ENCODE measurements around the gene SLC29A2. TPM values are rescaled to one million over a fixed set of nuclear protein-coding genes. Genes with fewer than 3 reads are reported as not detected.

The SLC29A2 gene
- total and polyA plus RNA-seq, 2 donors (not counting 3 experiments of a cell fraction or from before 2014, with no cell fraction given), result 2.4 to 5.2 TPM

DNA sequence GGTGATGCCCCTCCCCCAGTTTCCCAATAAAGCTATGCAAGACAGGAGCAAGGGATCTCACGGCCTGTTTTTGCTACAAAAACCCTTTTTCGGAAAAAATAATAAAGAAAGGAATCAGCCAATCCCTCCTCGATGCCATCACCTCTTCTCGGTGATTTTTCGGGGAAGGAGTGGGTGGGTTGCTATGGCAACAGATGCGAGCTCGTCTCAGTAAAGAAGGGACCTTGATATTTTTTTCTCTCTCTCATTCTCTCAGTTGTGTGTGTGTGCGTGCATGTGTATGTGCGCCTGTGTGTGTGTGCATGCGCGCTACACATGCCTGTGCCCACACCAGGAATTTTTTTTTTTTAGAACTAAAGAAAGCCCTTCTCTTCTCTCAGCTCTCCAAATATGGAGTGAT lies 45.4 kb upstream of the SLC29A2 start:
- DNase-seq (ENCODE audit: low read depth, low spot score), result no peak
- Histone ChIP-seq H3K36me3 (ENCODE audit: control insufficient read depth in 2 of 2, extremely low read depth in 1 of 2, insufficient read depth in 2 of 2, low read length in 2 of 2) (no peaks in the 10 kb centered on the region), H3K9ac (replicated peaks; ENCODE audit: extremely low read depth, insufficient read depth, low read length) (no peak overlapping the region), H3K27ac (ENCODE audit: insufficient read depth, low read depth, low read length) (no peak overlapping the region), H3K27me3 (ENCODE audit: control insufficient read depth in 2 of 2, insufficient read depth in 2 of 2, low read length in 2 of 2) (peaks cover 21 to 22% of the 10 kb centered on the region in 2 experiments), H3K9me1 (replicated peaks; ENCODE audit: control insufficient read depth, extremely low read depth, insufficient read depth, low read length) (no peaks in the 10 kb centered on the region), H3K4me3 (replicated peaks in 1 of 3; ENCODE audit: insufficient read depth in 1 of 3, low read depth in 1 of 3, low read length in 3 of 3) (no peak overlapping the region), H3K4me2 (ENCODE audit: insufficient read depth, low read length) (no peak overlapping the region), H2AFZ (ENCODE audit: low read depth, low read length) (no peak overlapping the region), H3K4me1 (ENCODE audit: control insufficient read depth, extremely low read depth, insufficient read depth, low read length) (no peaks in the 10 kb centered on the region), H3K9me3 (replicated peaks; ENCODE audit: control insufficient read depth, insufficient read depth, low read length) (no peaks in the 10 kb centered on the region), H4K20me1 (replicated peaks; ENCODE audit: control insufficient read depth, extremely low read depth, insufficient read depth, low read length) (no peaks in the 10 kb centered on the region), H3K79me2 (ENCODE audit: control insufficient read depth, insufficient read depth, low read length) (no peaks in the 10 kb centered on the region)
- TF ChIP-seq MYC (IDR thresholded peaks at IDR 0.05; ENCODE audit: low read depth, low read length) (no peak), MAX (IDR thresholded peaks at IDR 0.05; ENCODE audit: insufficient read depth, insufficient read length) (no peak), POLR2AphosphoS5 (IDR thresholded peaks at IDR 0.05; ENCODE audit: insufficient read depth, low read depth, low read length) (no peak), FOS (IDR thresholded peaks at IDR 0.05; ENCODE audit: borderline replicate concordance, insufficient read depth, low read length) (no peak), JUN (IDR thresholded peaks at IDR 0.05; ENCODE audit: borderline replicate concordance, insufficient read depth, insufficient read length, low read depth) (no peak), EZH2 (IDR thresholded peaks at IDR 0.05; ENCODE audit: borderline replicate concordance, low read depth, low read length, severe bottlenecking) (no peak), GATA2 (IDR thresholded peaks at IDR 0.05; ENCODE audit: insufficient read depth, insufficient read length, low read depth, low read length) (no peak), POLR2A (IDR thresholded peaks at IDR 0.05; ENCODE audit: low read depth, low read length) (no peak)
- TF ChIP-seq, protein P1, sequence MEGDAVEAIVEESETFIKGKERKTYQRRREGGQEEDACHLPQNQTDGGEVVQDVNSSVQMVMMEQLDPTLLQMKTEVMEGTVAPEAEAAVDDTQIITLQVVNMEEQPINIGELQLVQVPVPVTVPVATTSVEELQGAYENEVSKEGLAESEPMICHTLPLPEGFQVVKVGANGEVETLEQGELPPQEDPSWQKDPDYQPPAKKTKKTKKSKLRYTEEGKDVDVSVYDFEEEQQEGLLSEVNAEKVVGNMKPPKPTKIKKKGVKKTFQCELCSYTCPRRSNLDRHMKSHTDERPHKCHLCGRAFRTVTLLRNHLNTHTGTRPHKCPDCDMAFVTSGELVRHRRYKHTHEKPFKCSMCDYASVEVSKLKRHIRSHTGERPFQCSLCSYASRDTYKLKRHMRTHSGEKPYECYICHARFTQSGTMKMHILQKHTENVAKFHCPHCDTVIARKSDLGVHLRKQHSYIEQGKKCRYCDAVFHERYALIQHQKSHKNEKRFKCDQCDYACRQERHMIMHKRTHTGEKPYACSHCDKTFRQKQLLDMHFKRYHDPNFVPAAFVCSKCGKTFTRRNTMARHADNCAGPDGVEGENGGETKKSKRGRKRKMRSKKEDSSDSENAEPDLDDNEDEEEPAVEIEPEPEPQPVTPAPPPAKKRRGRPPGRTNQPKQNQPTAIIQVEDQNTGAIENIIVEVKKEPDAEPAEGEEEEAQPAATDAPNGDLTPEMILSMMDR (IDR thresholded peaks at IDR 0.05; ENCODE audit: extremely low read depth in 1 of 2, insufficient read depth in 1 of 2, low read depth in 1 of 2, low read length in 2 of 2), result no peak
- no peak for FAIRE-seq
- POLR2A ChIA-PET, result no interaction called here
- intact Hi-C loops (cut with micrococcal nuclease) (no loop called here), dilution Hi-C loops (cut with MboI; ENCODE audit: extremely low pct_ligation_motif_present, low sequenced_read_pairs) (no loop called here)
- BruUV-seq (replicated peaks), result no TSS peak
- CTCF ChIA-PET, result interaction anchor here (1.8 to 2.6 kb wide), 4 partner anchors 8 to 31 kb away, joined by 5 to 25 read pairs (median 12); no protein-coding TSS in a partner anchor
